ENCODE measurements around the gene OPTN.
"Not testable (repeated sequence)": the region's sequence is repeated elsewhere in the genome, so short reads cannot be mapped to it uniquely, and the experiment has no call there.

The OPTN gene

GRCh38 chr10:13099666-13100348 lies at the start of gene OPTN:
TSS of gene OPTN (plus strand) at chr10:13100163. CDS start at chr10:13109123, 8,960 bp downstream.
- DNase-seq = peak; percentile 83
- ATAC-seq = peak; percentile 86

- DNase-seq (no peak), ATAC-seq (no peak)
Observed at GRCh38 chr10:13051126-13051694, 48.8 kb upstream of the OPTN start.

- ATAC-seq, DNase-seq: not testable (repeated sequence)
Observed at GRCh38 chr10:13053208-13053607, 46.8 kb upstream of the OPTN start.

GRCh38 chr10:13053794-13054462 lies 46.0 kb upstream of the OPTN start:
- ATAC-seq (no peak), DNase-seq (no peak)

- DNase-seq (no peak), ATAC-seq (no peak)
Observed at GRCh38 chr10:13054844-13055243, 45.1 kb upstream of the OPTN start.

GRCh38 chr10:13056456-13057077 lies 43.4 kb upstream of the OPTN start:
- DNase-seq = no peak
- no peak for ATAC-seq

GRCh38 chr10:13062803-13063202 lies 37.2 kb upstream of the OPTN start:
- DNase-seq (no peak), ATAC-seq (no peak)

GRCh38 chr10:13066527-13066926 lies 33.4 kb upstream of the OPTN start:
- DNase-seq = no peak
- no peak for ATAC-seq

- DNase-seq = no peak
- ATAC-seq = no peak
Observed at GRCh38 chr10:13067431-13067830, 32.5 kb upstream of the OPTN start.

- ATAC-seq (no peak), DNase-seq (no peak)
Observed at GRCh38 chr10:13068071-13068470, 31.9 kb upstream of the OPTN start.

- DNase-seq (no peak), ATAC-seq (no peak)
Observed at GRCh38 chr10:13068484-13068883, 31.5 kb upstream of the OPTN start.

- ATAC-seq (no peak), DNase-seq (no peak)
Observed at GRCh38 chr10:13072339-13072738, 27.6 kb upstream of the OPTN start.

- ATAC-seq = peak; percentile 76
- DNase-seq = peak; percentile 75
Observed at GRCh38 chr10:13074563-13075451, 25.2 kb upstream of the OPTN start.

- DNase-seq (no peak), ATAC-seq (no peak)
Observed at GRCh38 chr10:13078912-13079775, 20.8 kb upstream of the OPTN start.

- no peak for ATAC-seq
- no peak for DNase-seq
Observed at GRCh38 chr10:13079776-13080050, 20.2 kb upstream of the OPTN start.

GRCh38 chr10:13080643-13081042 lies 19.3 kb upstream of the OPTN start:
- no peak for DNase-seq
- no peak for ATAC-seq

GRCh38 chr10:13083700-13084099 lies 16.3 kb upstream of the OPTN start:
- DNase-seq, ATAC-seq: not testable (repeated sequence)

- no peak for DNase-seq
- no peak for ATAC-seq
Observed at GRCh38 chr10:13086056-13086455, 13.9 kb upstream of the OPTN start.

GRCh38 chr10:13087601-13087985 lies 12.4 kb upstream of the OPTN start:
- ATAC-seq (no peak), DNase-seq (no peak)

- no peak for ATAC-seq
Observed at GRCh38 chr10:13087986-13088618, 11.9 kb upstream of the OPTN start.

GRCh38 chr10:13089345-13089744 lies 10.6 kb upstream of the OPTN start:
- DNase-seq = no peak
- no peak for ATAC-seq

More at GRCh38 chr10:13087986-13088618, 11.9 kb upstream of the OPTN start:
- DNase-seq = no peak
